Right lobe of liver (tissue), 6 donors: ENCODE measurements around the gene CROCC2. TPM values are rescaled to one million over a fixed set of nuclear protein-coding genes. Genes with fewer than 3 reads are reported as not detected.
A peak's percentile ranks its signal among the peaks of the same experiment; 100 is the strongest.

Experiments used
- ATAC-seq, 4 donors: fragments of 200-7000 bp; cut with Tn5 transposase; one replicate each; pipeline ENCODE4 v1.9.1; 2020; ENCODE audit warnings: mild to moderate bottlenecking in 4 of 4, moderate library complexity in 4 of 4
- DNase-seq, 3 donors: peaks; one replicate each; pipeline ENCODE4 v3.0.0-alpha.2; 2020
- H3K27ac ChIP-seq, 3 donors: fragments of 200-600 bp; one replicate each; pipeline ENCODE4 v1.8.0; 2022
- H3K27me3 ChIP-seq, 2 donors: fragments of 200-600 bp; one replicate each; pipeline ENCODE4 v1.8.0; 2022
- H3K36me3 ChIP-seq, 4 donors: fragments of 200-600 bp; sonication (generic) in 1 of 4; one replicate each; pipeline versions ENCODE4 v1.5.1 to v1.8.0; 2017 to 2022; ENCODE audit warnings: control low read depth in 1 of 4
- H3K4me1 ChIP-seq, 4 donors: fragments of 200-600 bp; sonication (generic) in 1 of 4; one replicate each; pipeline versions ENCODE4 v1.5.1 to v1.8.0; 2017 to 2022; ENCODE audit warnings: control low read depth in 1 of 4
- H3K4me3 ChIP-seq, 3 donors: fragments of 200-600 bp; one replicate each; pipeline ENCODE4 v1.8.0; 2022
- H3K9me3 ChIP-seq, 4 donors: fragments of 200-600 bp; sonication (generic) in 1 of 4; one replicate each; pipeline versions ENCODE4 v1.5.1 to v1.8.0; 2017 to 2022; ENCODE audit warnings: control low read depth in 1 of 4
- CTCF ChIP-seq, 4 donors: fragments of 200-600 bp in 3 of 4; fragments of 450-650 bp in 1 of 4; IDR thresholded peaks; one replicate each; pipeline versions ENCODE4 v1.5.1 to v1.8.0; 2016 to 2022; ENCODE audit warnings: antibody characterized with exemption in 4 of 4, mild to moderate bottlenecking in 2 of 4
- POLR2A ChIP-seq: fragments of 450-650 bp; IDR thresholded peaks from one replicate; pipeline ENCODE4 v1.6.1; 2017; ENCODE audit warnings: antibody characterized with exemption, mild to moderate bottlenecking
- WGBS: methylation state at CpG from one replicate; pipeline ENCODE4 v1.1.6; 2018; ENCODE audit warnings: low coverage, low lambda C conversion rate; ENCODE audit not compliant: insufficient coverage; ENCODE audit errors: missing lambda C conversion rate; 5-methylcytosine and 5-hydroxymethylcytosine counted together
- intact Hi-C, 2 donors: fragments of 100-400 bp; cut with DNase I; formaldehyde crosslinking; loops; one replicate each; pipeline versions ENCODE4 v1.11.2 to v1.14.1; 2022
- total RNA-seq, 6 experiments: library from RNA; depleted of rRNA in 2 of 6; stranded (reverse); fragments of >200 nt in 2 of 6; fragmentation: NEBNext Ultra II Directional in 3 of 6; extraction: Animal tissue kit (Norgen Biotek cat#: 25700) in 3 of 6; gene quantifications; one replicate each; pipeline versions ENCODE4 v1.1.0 to v1.2.4, GENCODE V29; 2016 to 2023
- donor health status: DM: no; HTN: yes; CAD: no.
- donor health status: DM: no; HTN: no; CAD: no.
- donor health status: DM: no; HTN: no; CAD: no.
- donor health status: DM: no; HTN: yes; CAD: no.
- donor health status: DM: no; HTN: yes; CAD: no.

The CROCC2 gene
- total RNA-seq, 6 experiments from 2014 or later, result 0.06 to 0.15 (median 0.12) TPM; not detected in 1

GRCh38 chr2:240968731-240969624, 62.8 kb downstream of the CROCC2 start:
- H3K36me3 ChIP-seq, result no peaks in the 10 kb centered on the region
- no CpG with 5 or more reads among the region's 15 CpGs for WGBS
- intact Hi-C loops, result no loop called here
- peak; percentile 50 to 67 (median 62) for ATAC-seq
- TF ChIP-seq POLR2A, result no peak
- TF ChIP-seq CTCF (IDR thresholded peaks at IDR 0.05), result peak in 1 of 4 donors; percentile 17
- peaks cover 0 to 6% (median 0%) of the 10 kb centered on the region in 4 donors for H3K4me1 ChIP-seq
- peak; percentile 44 to 66 (median 60) for DNase-seq
- H3K9me3 ChIP-seq, result no peaks in the 10 kb centered on the region
- H3K27ac ChIP-seq, result no peak overlapping the region
- H3K27me3 ChIP-seq, result no peaks in the 10 kb centered on the region
- no peak overlapping the region for H3K4me3 ChIP-seq

GRCh38 chr2:240970104-240970503, 64.0 kb downstream of the CROCC2 start:
- Histone ChIP-seq H3K36me3 (no peaks in the 10 kb centered on the region), H3K4me1 (peaks cover 0 to 6% (median 0%) of the 10 kb centered on the region in 4 donors), H3K4me3 (no peak overlapping the region), H3K9me3 (no peaks in the 10 kb centered on the region), H3K27me3 (no peaks in the 10 kb centered on the region), H3K27ac (no peak overlapping the region)
- intact Hi-C loops, result no loop called here
- no peak for DNase-seq
- no peak for ATAC-seq
- TF ChIP-seq CTCF (IDR thresholded peaks at IDR 0.05) (no peak), POLR2A (no peak)
- 84% methylated on average over 3 of the region's 3 CpGs for WGBS

- peak in 2 of 3 donors; percentile 14 to 44 for DNase-seq
- no peak for ATAC-seq
- intact Hi-C loops, result no loop called here
These were observed 64.7 kb downstream of the CROCC2 start for GRCh38 chr2:240970816-240971215.

GRCh38 chr2:240972201-240972600, 66.1 kb downstream of the CROCC2 start:
- no peak for DNase-seq
- Histone ChIP-seq H3K9me3 (no peaks in the 10 kb centered on the region), H3K27ac (no peak overlapping the region), H3K4me1 (peaks cover 0 to 6% (median 0%) of the 10 kb centered on the region in 4 donors), H3K36me3 (no peaks in the 10 kb centered on the region), H3K27me3 (no peaks in the 10 kb centered on the region), H3K4me3 (no peak overlapping the region)
- intact Hi-C loops, result no loop called here
- no peak for ATAC-seq
- TF ChIP-seq CTCF (IDR thresholded peaks at IDR 0.05), result no peak
- no peak for TF ChIP-seq POLR2A
- 50% methylated on average over 1 of the region's 11 CpGs for WGBS

More at GRCh38 chr2:240970816-240971215, 64.7 kb downstream of the CROCC2 start:
- H3K9me3 ChIP-seq, result no peaks in the 10 kb centered on the region
- no peak for TF ChIP-seq CTCF (IDR thresholded peaks at IDR 0.05)
- no peak for TF ChIP-seq POLR2A
- H3K36me3 ChIP-seq, result no peaks in the 10 kb centered on the region
- no peak overlapping the region for H3K27ac ChIP-seq
- no peaks in the 10 kb centered on the region for H3K27me3 ChIP-seq
- peaks cover 0 to 6% (median 0%) of the 10 kb centered on the region in 4 donors for H3K4me1 ChIP-seq
- no peak overlapping the region for H3K4me3 ChIP-seq
- 57% methylated on average over 1 of the region's 15 CpGs for WGBS
